Naive thymus-derived CD4-positive, alpha-beta T cell (primary cell): Measurements from ENCODE around the gene AVEN. TPM values are rescaled to one million over a fixed set of nuclear protein-coding genes. Genes with fewer than 3 reads are reported as not detected.

Source experiments
- ATAC-seq: fragments of 150-1000 bp; cut with Tn5 transposase; 2 replicates; pipeline ENCODE4 v1.10.0; 2021; ENCODE audit warnings: mild to moderate bottlenecking, moderate library complexity
- CTCF ChIA-PET: fragments of 350-600 bp; sonication (Branson Sonifier 250); formaldehyde crosslinking; loops from one replicate; lab custom pipeline; 2021; ENCODE audit warnings: antibody characterized with exemption; lab: Charles Lee
- POLR2A ChIA-PET: fragments of 350-600 bp; sonication (Branson Sonifier 250); formaldehyde crosslinking; loops from one replicate; lab custom pipeline; 2021; ENCODE audit warnings: antibody characterized with exemption, inconsistent platforms; lab: Charles Lee
- DNase-seq, 9 donors: peaks; one replicate each; pipeline versions ENCODE4 v3.0.0 to v3.0.0-alpha.2; 2020 to 2022; ENCODE audit warnings: mixed read lengths in 1 of 9
- H3K27ac ChIP-seq: one replicate; pipeline ENCODE4 v1.7.0; 2013; ENCODE audit warnings: mild to moderate bottlenecking, low read depth, low read length, moderate library complexity
- H3K27me3 ChIP-seq, 2 donors: one replicate each; pipeline ENCODE4 v1.7.0; 2013; ENCODE audit warnings: low read length in 2 of 2, mild to moderate bottlenecking in 2 of 2, moderate library complexity in 2 of 2; ENCODE audit not compliant: control insufficient read depth in 2 of 2, insufficient read depth in 2 of 2
- H3K36me3 ChIP-seq, 3 experiments: 1 replicate in 2 of 3; 2 replicates in 1 of 3; pipeline ENCODE4 v1.7.0; 2013; ENCODE audit warnings: low read length in 3 of 3, mild to moderate bottlenecking in 3 of 3, moderate library complexity in 1 of 3; ENCODE audit not compliant: insufficient read depth in 3 of 3, control insufficient read depth in 2 of 3
- H3K4me1 ChIP-seq, 2 donors: one replicate each; pipeline ENCODE4 v1.7.0; 2013; ENCODE audit warnings: low read length in 2 of 2, mild to moderate bottlenecking in 2 of 2, moderate library complexity in 1 of 2; ENCODE audit not compliant: control insufficient read depth in 2 of 2, insufficient read depth in 2 of 2
- H3K4me3 ChIP-seq: 2 replicates; pipeline ENCODE4 v1.7.0; 2013; ENCODE audit warnings: mild to moderate bottlenecking, low read length
- H3K9me3 ChIP-seq, 3 experiments: 1 replicate in 2 of 3; 2 replicates in 1 of 3; pipeline ENCODE4 v1.7.0; 2013; ENCODE audit warnings: low read length in 3 of 3; ENCODE audit not compliant: control insufficient read depth in 2 of 3
- H3K27ac Mint-ChIP-seq, 9 donors: one replicate each; pipeline ENCODE4 v1.8.0; 2020 to 2022; ENCODE audit warnings: mixed read lengths in 9 of 9, mild to moderate bottlenecking in 8 of 9, moderate library complexity in 5 of 9, inconsistent platforms in 2 of 9
- H3K27me3 Mint-ChIP-seq, 5 donors: one replicate each; pipeline ENCODE4 v1.8.0; 2021 to 2022; ENCODE audit warnings: mixed read lengths in 5 of 5, mild to moderate bottlenecking in 1 of 5
- H3K36me3 Mint-ChIP-seq, 5 donors: one replicate each; pipeline ENCODE4 v1.8.0; 2020 to 2022; ENCODE audit warnings: mixed read lengths in 5 of 5, mild to moderate bottlenecking in 3 of 5, inconsistent platforms in 1 of 5
- H3K4me1 Mint-ChIP-seq, 7 donors: one replicate each; pipeline ENCODE4 v1.8.0; 2020 to 2022; ENCODE audit warnings: mixed read lengths in 7 of 7, mild to moderate bottlenecking in 3 of 7, inconsistent platforms in 1 of 7
- H3K4me3 Mint-ChIP-seq, 10 donors: one replicate each; pipeline ENCODE4 v1.8.0; 2020 to 2022; ENCODE audit warnings: mild to moderate bottlenecking in 10 of 10, mixed read lengths in 10 of 10, moderate library complexity in 6 of 10, inconsistent platforms in 2 of 10
- H3K9me3 Mint-ChIP-seq, 11 donors: one replicate each; pipeline ENCODE4 v1.8.0; 2020 to 2022; ENCODE audit warnings: mixed read lengths in 11 of 11, mild to moderate bottlenecking in 4 of 11, inconsistent platforms in 1 of 11, moderate library complexity in 1 of 11
- intact Hi-C, 2 donors: fragments of 100-400 bp; cut with micrococcal nuclease; formaldehyde crosslinking; loops; one replicate each; pipeline ENCODE4 v1.15.1; 2023
- polyA plus RNA-seq, 2 donors: library from polyadenylated mRNA; unstranded; fragments of 300-500 nt; fragmentation: Illumina TruSeq; gene quantifications; one replicate each; pipeline ENCODE4 v1.2.3, GENCODE V29; 2021
- total RNA-seq, 6 experiments: library from RNA in 5 of 6; stranded (reverse) in 5 of 6; gene quantifications; 1 replicate in 5 of 6; 2 replicates in 1 of 6; pipeline ENCODE4 v1.2.3 and lab custom pipeline; 2021 to 2026

Gene AVEN
- total and polyA plus RNA-seq, 7 experiments from 2014 or later, result 6.4 to 12.8 (median 6.8) TPM

DNA sequence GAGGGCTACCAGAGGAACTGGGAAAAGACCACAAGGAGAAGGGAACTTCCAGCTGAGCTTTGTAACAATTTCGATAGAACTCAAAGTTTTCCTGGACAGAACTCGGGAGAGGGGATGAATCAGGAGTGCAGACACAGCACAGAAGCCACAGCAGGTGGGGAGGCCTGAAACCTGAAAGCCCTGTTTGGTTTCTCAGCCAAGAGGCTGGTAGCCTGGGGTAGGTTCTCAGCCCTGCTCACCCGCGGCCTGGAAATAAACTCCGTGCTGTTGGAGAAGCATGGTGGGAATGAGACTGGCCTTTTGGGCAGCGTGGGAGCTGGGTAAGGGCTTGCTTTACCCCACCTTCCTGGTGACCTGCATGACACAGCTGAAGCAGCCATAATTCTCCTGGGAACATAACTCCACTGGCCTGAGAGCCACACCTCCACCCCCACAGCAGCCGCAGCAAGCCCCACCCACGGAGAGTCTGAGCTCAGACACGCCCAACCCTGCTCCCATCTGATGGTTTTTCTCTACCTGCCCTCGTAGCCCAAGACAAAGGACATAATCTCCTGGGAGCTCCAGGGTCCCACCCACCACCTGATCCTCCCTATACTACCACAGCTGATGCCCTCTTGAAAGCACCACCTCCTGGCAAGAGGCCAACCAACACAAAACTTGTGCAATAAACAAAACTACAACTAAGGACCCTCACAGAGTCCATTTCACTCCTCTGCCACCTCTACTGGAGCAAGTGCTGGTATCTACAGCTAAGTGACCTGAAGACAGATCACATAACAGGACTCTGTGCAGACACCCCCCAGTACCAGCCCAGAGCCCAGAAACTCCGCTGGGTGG is 123.2 kb downstream of the AVEN start:
- POLR2A ChIA-PET, result no interaction called here

DNA sequence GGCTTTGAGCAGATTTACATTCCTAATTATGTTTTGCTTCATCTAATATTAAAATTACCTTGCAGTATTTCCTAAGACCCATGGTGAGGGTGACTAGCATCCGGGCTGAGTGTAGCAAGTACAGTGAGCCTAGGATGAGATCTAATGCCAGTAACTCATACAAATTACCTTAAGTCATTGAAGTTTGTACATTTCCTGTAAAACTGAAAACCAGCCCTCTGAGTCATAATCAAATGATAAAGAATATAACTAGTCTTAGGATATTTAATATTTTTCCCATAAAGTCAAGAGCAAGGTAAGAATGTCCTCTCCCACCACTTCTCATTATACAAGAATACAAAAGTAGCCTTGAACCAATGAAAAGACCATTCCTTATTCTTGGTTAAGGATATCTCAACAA is 125.5 kb downstream of the AVEN start:
- no peak overlapping the region for H3K4me3 Mint-ChIP-seq
- H3K27ac Mint-ChIP-seq, result no peak overlapping the region
- H3K36me3 Mint-ChIP-seq, result peaks cover 0 to 16% (median 3%) of the 10 kb centered on the region in 5 donors
- no peaks in the 10 kb centered on the region for H3K9me3 ChIP-seq
- ATAC-seq (no peak), DNase-seq (no peak)
- no peak overlapping the region for H3K27ac ChIP-seq
- intact Hi-C loops, result no loop called here
- H3K27me3 ChIP-seq, result no peaks in the 10 kb centered on the region
- ChIA-PET CTCF (no interaction called here), POLR2A (interaction anchor here (0.6 kb wide), 1 partner anchor 279 kb away, joined by 7 read pairs; no protein-coding TSS in a partner anchor)
- peaks cover 0 to 3% (median 0%) of the 10 kb centered on the region in 11 donors for H3K9me3 Mint-ChIP-seq
- H3K4me1 Mint-ChIP-seq, result peaks cover 0 to 12% (median 5%) of the 10 kb centered on the region in 7 donors
- no peaks in the 10 kb centered on the region for H3K27me3 Mint-ChIP-seq
- no peak overlapping the region for H3K4me3 ChIP-seq
- H3K4me1 ChIP-seq, result no peaks in the 10 kb centered on the region
- no peaks in the 10 kb centered on the region for H3K36me3 ChIP-seq

More for the DNA sequence above, 123.2 kb downstream of the AVEN start:
- Mint-ChIP-seq H3K4me3 (no peak overlapping the region), H3K36me3 (peaks cover 0 to 16% (median 3%) of the 10 kb centered on the region in 5 donors), H3K9me3 (peaks cover 0 to 3% (median 0%) of the 10 kb centered on the region in 11 donors), H3K27me3 (no peaks in the 10 kb centered on the region), H3K27ac (no peak overlapping the region), H3K4me1 (peaks cover 0 to 12% (median 5%) of the 10 kb centered on the region in 7 donors)
- H3K4me1 ChIP-seq, result no peaks in the 10 kb centered on the region
- intact Hi-C loops, result no loop called here
- no peak for ATAC-seq
- DNase-seq, result no peak
- no peaks in the 10 kb centered on the region for H3K9me3 ChIP-seq
- H3K36me3 ChIP-seq, result no peaks in the 10 kb centered on the region
- CTCF ChIA-PET, result interaction anchor here (0.5 kb wide), 1 partner anchor 211 kb away, joined by 3 read pairs; no protein-coding TSS in a partner anchor
- no peak overlapping the region for H3K27ac ChIP-seq
- no peak overlapping the region for H3K4me3 ChIP-seq
- no peaks in the 10 kb centered on the region for H3K27me3 ChIP-seq

DNA sequence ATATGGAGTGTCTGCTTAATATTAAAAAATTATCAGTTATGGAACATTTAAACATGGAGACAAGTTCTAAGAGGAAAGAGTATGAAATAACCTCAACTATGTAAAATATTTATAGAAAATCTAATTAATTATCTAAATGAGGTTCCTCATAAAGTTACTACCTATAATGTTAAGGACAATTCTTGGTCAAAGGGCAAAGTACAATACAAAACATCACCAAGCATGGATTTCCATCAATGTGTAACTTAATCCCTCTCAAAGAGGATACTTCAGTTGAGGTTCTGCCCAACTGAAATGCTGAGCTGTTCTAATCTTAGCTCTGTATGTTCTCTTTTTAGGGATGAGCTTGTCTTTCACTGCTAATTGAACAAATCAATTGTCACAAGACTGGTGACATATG is 126.7 kb downstream of the AVEN start:
- intact Hi-C loops, result no loop called here

DNA sequence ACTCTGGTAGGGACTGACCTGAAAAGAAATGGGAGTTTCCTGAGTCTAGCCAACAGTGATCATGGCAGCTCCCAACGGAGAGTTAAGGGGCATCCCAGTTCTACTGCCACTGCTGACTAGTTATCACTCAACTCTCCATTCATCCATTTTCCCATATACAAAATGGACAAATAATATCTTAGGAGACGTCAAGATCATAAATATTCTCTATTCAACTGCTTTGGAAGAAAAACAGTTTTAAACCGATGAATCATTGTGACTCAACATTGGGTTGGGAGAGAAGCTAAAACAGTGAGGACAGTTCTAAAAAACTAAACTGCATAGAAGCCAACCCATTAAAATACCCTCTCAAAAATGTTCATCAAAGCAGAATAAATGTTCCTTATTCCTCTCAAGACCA is 128.3 kb downstream of the AVEN start:
- CTCF ChIA-PET, result no interaction called here
- H3K4me1 ChIP-seq, result no peaks in the 10 kb centered on the region
- H3K36me3 ChIP-seq, result no peaks in the 10 kb centered on the region
- H3K27ac Mint-ChIP-seq, result no peak overlapping the region
- DNase-seq, result no peak
- peaks cover 0 to 3% (median 0%) of the 10 kb centered on the region in 11 donors for H3K9me3 Mint-ChIP-seq
- no peaks in the 10 kb centered on the region for H3K27me3 Mint-ChIP-seq
- no peaks in the 10 kb centered on the region for H3K9me3 ChIP-seq
- no peak overlapping the region for H3K4me3 ChIP-seq
- H3K27me3 ChIP-seq, result no peaks in the 10 kb centered on the region
- no peak for ATAC-seq
- POLR2A ChIA-PET, result no interaction called here
- H3K27ac ChIP-seq, result no peak overlapping the region
- H3K4me3 Mint-ChIP-seq, result no peak overlapping the region
- H3K4me1 Mint-ChIP-seq, result peaks cover 0 to 11% (median 3%) of the 10 kb centered on the region in 7 donors
- H3K36me3 Mint-ChIP-seq, result peaks cover 0 to 14% (median 3%) of the 10 kb centered on the region in 5 donors
- intact Hi-C loops, result no loop called here

More for the DNA sequence above, 126.7 kb downstream of the AVEN start:
- peaks cover 0 to 3% (median 0%) of the 10 kb centered on the region in 11 donors for H3K9me3 Mint-ChIP-seq
- Histone ChIP-seq H3K4me3 (no peak overlapping the region), H3K27ac (no peak overlapping the region), H3K27me3 (no peaks in the 10 kb centered on the region), H3K36me3 (no peaks in the 10 kb centered on the region), H3K9me3 (no peaks in the 10 kb centered on the region), H3K4me1 (no peaks in the 10 kb centered on the region)
- peaks cover 0 to 12% (median 5%) of the 10 kb centered on the region in 7 donors for H3K4me1 Mint-ChIP-seq
- no peak overlapping the region for H3K4me3 Mint-ChIP-seq
- POLR2A ChIA-PET, result no interaction called here
- CTCF ChIA-PET, result no interaction called here
- no peak for DNase-seq
- no peak for ATAC-seq
- no peaks in the 10 kb centered on the region for H3K27me3 Mint-ChIP-seq
- H3K36me3 Mint-ChIP-seq, result peaks cover 0 to 16% (median 3%) of the 10 kb centered on the region in 5 donors
- H3K27ac Mint-ChIP-seq, result no peak overlapping the region

DNA sequence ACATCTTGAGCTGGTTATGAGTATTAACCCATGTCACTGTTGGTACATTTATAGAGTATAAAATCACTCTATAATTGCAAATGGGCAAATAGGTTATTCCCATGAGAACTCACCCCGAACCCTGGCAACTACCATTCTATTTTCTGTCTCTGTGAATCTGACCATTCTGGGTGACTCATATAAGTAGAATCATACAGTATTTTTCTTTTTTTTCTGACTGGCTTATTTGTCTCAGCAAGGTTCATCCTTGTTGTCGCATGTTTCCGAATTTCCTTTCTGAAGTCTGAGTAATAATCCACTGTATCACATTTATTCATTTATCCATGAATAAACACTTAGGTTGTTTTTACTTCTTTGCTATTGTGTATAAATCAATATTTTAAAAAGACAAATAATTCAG is 130.6 kb downstream of the AVEN start:
- no peak for ATAC-seq
- Histone ChIP-seq H3K4me1 (no peaks in the 10 kb centered on the region), H3K9me3 (no peaks in the 10 kb centered on the region), H3K27me3 (no peaks in the 10 kb centered on the region), H3K36me3 (no peaks in the 10 kb centered on the region), H3K27ac (no peak overlapping the region), H3K4me3 (no peak overlapping the region)
- POLR2A ChIA-PET, result no interaction called here
- intact Hi-C loops, result no loop called here
- Mint-ChIP-seq H3K27me3 (no peaks in the 10 kb centered on the region), H3K9me3 (peaks cover 0 to 3% (median 0%) of the 10 kb centered on the region in 11 donors), H3K27ac (no peak overlapping the region), H3K36me3 (peaks cover 0 to 11% (median 0%) of the 10 kb centered on the region in 5 donors), H3K4me3 (no peak overlapping the region), H3K4me1 (peaks cover 0 to 5% (median 0%) of the 10 kb centered on the region in 7 donors)
- CTCF ChIA-PET, result no interaction called here
- no peak for DNase-seq

DNA sequence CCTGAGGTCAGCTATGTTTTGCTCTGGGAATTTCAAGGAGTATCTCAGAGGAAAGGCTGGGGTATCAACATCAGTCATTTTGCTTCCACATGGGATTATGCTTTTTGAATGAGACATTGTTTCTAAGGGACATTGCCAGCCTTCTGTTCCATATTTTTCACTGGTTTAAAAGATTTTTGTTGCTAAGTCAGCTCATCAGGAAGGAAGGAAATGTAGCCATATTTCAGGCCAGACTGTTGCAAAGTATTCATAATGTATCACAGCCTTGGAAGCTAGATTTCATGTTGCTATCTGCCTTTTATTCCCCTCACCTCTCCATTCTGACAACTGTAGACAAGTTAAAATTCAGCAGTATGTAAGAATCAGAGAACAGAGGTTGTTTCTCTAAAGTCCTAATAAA is 131.7 kb downstream of the AVEN start:
- intact Hi-C loops, result no loop called here
- Mint-ChIP-seq H3K27ac (no peak overlapping the region), H3K9me3 (peaks cover 0 to 3% (median 0%) of the 10 kb centered on the region in 11 donors), H3K36me3 (peaks cover 0 to 15% (median 8%) of the 10 kb centered on the region in 5 donors), H3K4me3 (no peak overlapping the region), H3K27me3 (no peaks in the 10 kb centered on the region), H3K4me1 (peaks cover 0 to 6% (median 0%) of the 10 kb centered on the region in 7 donors)
- ChIA-PET POLR2A (no interaction called here), CTCF (no interaction called here)
- Histone ChIP-seq H3K27ac (no peak overlapping the region), H3K4me1 (no peaks in the 10 kb centered on the region), H3K4me3 (no peak overlapping the region), H3K36me3 (no peaks in the 10 kb centered on the region), H3K27me3 (no peaks in the 10 kb centered on the region), H3K9me3 (no peaks in the 10 kb centered on the region)
- ATAC-seq, result no peak
- DNase-seq, result no peak
